ENCODE data around the gene KCNJ15. TPM values are rescaled to one million over a fixed set of nuclear protein-coding genes. Genes with fewer than 3 reads are reported as not detected.

KCNJ15 gene
- total RNA-seq, 1 experiment from 2014 or later = not detected

DNA sequence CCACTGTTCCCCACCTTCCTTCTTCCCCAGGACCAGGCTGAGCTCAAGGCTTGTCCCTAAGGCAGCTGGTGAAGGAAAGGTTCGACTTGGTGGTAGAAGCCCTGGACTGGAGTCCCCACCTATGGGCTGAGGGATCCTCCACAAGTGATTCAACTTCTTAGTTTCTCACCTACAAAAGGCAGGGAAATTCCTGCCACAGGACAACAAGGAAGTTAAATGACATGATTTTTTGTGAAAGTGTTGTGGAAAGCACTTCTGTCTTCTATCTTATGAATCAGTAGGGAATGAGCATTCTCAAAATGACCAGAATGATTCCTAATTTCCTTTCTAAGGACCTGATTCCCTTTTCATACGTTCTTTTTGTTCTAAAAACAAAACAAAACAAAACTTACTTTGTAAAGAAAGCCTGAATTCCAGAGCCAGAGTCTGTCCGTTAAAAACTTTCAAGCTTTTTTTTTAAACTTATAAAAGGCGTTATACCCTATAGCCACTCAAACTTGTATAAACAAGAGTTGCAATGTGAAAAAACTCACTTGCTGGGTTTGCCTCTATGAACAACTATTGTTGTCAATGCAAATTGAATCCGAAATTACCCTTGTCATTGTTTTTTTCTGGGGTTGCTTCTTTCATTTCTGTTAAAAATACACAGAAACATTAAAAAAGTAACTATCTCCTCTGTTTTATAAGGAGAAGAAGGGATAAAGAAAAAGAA, 12.2 kb downstream of the KCNJ15 start:
- Histone ChIP-seq H3K4me3 (no peak overlapping the region), H3K9me3 (replicated peaks) (no peaks in the 10 kb centered on the region), H3K27ac (no peak overlapping the region), H3K27me3 (0 out of 2 replicates have a peak, but pooled peaks cover 2% of the 10 kb centered on the region), H3K4me1 (no peaks in the 10 kb centered on the region), H3K36me3 (no peaks in the 10 kb centered on the region)
- no peak for DNase-seq

DNA sequence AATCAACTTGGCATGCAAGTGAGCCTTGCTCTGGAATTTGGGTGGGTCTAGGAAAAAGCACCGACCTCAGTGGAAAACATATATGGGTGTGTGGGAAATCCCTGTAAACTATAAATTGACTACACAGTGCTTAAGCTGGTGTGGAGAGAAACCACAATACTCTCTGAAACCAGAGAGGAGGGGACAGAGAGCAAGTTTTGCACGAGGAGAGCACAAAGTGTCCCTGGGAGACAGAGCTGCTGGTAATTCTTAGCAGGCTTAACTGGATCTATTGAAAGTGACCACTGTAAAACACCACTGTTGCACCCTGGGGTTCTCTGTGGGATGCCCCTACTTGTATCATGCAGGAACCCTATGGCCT, 12.8 kb downstream of the KCNJ15 start:
- H3K27me3 ChIP-seq = 0 out of 2 replicates have a peak, but pooled peaks cover 2% of the 10 kb centered on the region
- no peak overlapping the region for H3K4me3 ChIP-seq
- no peak for DNase-seq
- H3K4me1 ChIP-seq = no peaks in the 10 kb centered on the region
- no peaks in the 10 kb centered on the region for H3K9me3 ChIP-seq (replicated peaks)
- H3K36me3 ChIP-seq = no peaks in the 10 kb centered on the region
- no peak overlapping the region for H3K27ac ChIP-seq

DNA sequence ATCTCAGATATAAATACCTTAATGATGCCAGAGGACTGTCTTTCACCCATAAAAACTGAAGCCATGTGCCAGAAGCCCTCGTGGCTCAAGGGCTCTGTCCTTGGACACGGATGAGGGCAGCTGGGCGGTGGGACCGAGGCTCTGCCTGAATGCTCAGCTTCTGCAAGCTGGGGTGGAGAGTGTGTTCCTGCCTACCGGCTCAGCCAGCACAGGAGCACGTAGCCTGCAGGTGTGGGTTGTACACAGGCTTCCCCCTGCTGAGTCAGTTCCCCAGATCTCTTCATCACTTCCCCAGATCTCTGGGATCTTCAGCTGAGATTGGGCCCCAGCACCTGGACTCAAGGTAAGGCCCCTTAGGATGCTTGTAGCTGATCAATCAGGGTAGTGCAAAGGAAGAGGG, 15.4 kb downstream of the KCNJ15 start:
- Histone ChIP-seq H3K36me3 (no peaks in the 10 kb centered on the region), H3K4me3 (no peak overlapping the region), H3K27me3 (0 out of 2 replicates have a peak, but pooled peaks cover 2% of the 10 kb centered on the region), H3K4me1 (no peaks in the 10 kb centered on the region), H3K9me3 (replicated peaks) (no peaks in the 10 kb centered on the region), H3K27ac (no peak overlapping the region)
- DNase-seq = no peak

DNA sequence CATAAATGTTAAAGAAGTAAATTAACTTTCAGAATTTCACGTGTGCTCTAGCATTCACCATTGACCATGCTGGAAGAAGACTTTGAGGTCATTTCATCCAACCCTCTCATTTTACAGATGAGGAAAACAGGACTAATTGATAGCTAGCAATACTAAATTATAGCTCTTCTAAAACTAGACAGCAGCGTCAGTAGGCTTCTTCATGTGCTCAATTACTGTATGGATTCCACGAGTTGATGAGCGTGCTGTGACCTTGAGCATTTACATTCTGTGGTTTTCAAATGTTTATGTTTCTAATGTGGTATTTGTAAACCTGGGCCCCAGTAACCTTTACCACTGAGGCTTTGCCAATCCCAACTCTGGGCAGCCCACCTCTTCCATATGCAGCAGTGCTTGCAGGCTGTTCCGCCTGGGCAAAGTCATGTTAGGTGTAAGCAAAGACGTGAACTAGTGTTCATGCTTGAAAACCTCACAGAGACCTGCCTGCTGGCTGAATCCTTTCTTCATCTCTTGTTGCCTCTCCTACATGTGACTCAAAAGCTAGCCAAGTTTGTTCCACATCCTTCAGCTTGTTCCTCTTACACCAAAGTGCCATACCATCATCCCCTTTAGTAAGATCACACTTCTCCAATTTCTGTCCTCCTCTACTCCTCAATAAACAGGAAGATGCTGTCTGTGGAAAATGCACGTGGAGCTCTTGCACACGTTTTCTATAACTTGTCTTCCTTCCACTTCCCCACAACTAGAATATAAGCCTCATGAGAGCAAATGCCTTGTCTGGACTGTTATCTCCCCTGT, 17.2 kb downstream of the KCNJ15 start:
- Histone ChIP-seq H3K9me3 (replicated peaks) (no peaks in the 10 kb centered on the region), H3K27me3 (0 out of 2 replicates have a peak, but pooled peaks cover 2% of the 10 kb centered on the region), H3K36me3 (no peaks in the 10 kb centered on the region), H3K27ac (no peak overlapping the region), H3K4me1 (no peaks in the 10 kb centered on the region), H3K4me3 (no peak overlapping the region)
- DNase-seq = no peak

DNA sequence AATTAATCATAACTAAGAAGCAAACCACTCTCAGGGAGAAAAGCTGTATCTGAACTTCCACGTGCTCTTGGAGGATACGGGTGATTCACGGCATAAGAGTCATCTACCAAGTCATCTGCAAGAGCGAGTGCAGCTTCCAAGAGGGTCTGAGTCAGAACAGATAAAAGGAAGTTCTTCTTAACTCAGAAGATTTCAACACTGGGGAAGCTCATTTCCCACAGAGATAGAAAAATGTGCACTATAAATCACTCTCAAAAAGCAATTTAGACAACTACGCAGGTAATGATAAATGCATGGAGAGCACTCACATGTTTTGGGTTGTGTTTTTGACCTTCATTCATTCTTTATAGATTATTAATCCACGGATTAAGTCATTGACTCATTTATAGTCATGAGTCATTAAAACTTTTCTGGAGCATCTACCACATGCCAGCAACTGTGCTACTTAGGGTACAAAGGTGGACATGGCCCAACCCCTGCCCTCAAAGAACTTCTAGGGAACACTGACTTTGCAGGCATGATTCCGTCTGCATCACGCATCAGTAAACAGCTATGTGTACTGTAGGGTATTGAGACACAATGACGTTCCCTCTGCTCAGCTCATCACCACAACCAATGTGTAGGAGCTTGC, 20.8 kb downstream of the KCNJ15 start:
- Histone ChIP-seq H3K27ac (no peak overlapping the region), H3K4me3 (no peak overlapping the region), H3K27me3 (no peaks in the 10 kb centered on the region), H3K36me3 (no peaks in the 10 kb centered on the region), H3K4me1 (no peaks in the 10 kb centered on the region), H3K9me3 (replicated peaks) (no peaks in the 10 kb centered on the region)
- DNase-seq = no peak

DNA sequence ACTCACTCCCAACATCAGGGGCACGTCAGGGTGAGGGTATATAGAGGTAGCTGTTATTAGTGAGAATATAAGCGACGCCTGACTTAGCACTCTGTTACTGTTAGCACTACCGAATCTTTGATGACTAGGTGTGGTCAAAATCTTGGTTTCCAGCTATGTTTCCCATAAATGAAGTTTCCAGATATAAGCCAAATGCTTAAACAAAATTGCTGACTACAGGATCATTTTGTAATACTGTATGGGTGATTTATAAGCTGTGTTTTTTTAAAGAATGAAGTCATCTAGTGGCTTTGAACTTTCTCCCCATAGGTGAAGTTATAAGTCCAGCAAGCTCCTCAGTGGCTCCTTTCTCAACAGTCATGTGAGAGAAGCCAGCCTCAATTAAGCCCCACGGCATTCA, 23.7 kb downstream of the KCNJ15 start:
- DNase-seq = no peak
- H3K9me3 ChIP-seq (replicated peaks) = no peaks in the 10 kb centered on the region

DNA sequence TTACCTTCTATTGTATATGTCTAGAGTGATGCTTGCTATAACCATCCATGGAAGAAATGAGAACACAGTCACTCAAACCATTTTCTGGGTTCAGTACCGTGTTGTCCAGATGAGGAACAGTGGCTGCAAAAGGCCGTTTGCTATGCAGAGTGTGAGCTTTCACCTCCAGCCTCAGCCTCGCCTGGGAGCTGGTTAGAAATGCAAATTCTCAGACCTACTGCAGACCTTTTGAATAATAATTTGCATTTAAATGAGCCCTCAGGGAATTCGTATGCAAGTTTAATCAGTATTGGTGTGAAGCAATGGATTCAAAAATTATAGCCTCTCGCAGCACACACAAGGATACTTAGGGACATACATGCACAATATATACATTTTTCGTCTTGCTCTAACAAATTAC, 24.1 kb downstream of the KCNJ15 start:
- H3K27ac ChIP-seq = no peak overlapping the region
- no peaks in the 10 kb centered on the region for H3K27me3 ChIP-seq
- H3K4me3 ChIP-seq = no peak overlapping the region
- H3K4me1 ChIP-seq = no peaks in the 10 kb centered on the region
- no peak for DNase-seq
- H3K36me3 ChIP-seq = no peaks in the 10 kb centered on the region
- H3K9me3 ChIP-seq (replicated peaks) = no peaks in the 10 kb centered on the region

More for the DNA sequence above, 23.7 kb downstream of the KCNJ15 start:
- Histone ChIP-seq H3K27me3 (no peaks in the 10 kb centered on the region), H3K4me1 (no peaks in the 10 kb centered on the region), H3K27ac (no peak overlapping the region), H3K36me3 (no peaks in the 10 kb centered on the region), H3K4me3 (no peak overlapping the region)

DNA sequence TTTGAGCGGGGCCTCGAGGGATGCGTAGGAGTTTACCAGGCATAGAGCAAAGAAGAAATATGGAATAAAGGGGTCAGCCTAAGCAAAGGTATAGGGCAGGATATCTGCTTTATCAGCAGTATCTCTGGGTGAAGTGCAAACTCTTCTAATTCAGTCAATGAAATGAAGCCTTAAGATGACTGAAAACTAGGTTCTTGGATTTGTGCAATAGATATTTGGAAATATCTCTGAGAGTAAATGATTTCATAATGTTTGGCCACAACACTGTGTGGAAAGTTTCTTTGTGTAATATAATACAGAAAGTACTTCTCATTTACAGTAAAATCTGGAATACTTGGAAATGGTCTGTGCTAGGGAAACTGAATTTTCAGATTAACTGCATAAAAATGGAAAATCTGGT, 26.1 kb downstream of the KCNJ15 start:
- Histone ChIP-seq H3K27ac (no peak overlapping the region), H3K36me3 (no peaks in the 10 kb centered on the region), H3K4me3 (no peak overlapping the region), H3K4me1 (no peaks in the 10 kb centered on the region), H3K27me3 (no peaks in the 10 kb centered on the region), H3K9me3 (replicated peaks) (no peaks in the 10 kb centered on the region)
- no peak for DNase-seq

DNA sequence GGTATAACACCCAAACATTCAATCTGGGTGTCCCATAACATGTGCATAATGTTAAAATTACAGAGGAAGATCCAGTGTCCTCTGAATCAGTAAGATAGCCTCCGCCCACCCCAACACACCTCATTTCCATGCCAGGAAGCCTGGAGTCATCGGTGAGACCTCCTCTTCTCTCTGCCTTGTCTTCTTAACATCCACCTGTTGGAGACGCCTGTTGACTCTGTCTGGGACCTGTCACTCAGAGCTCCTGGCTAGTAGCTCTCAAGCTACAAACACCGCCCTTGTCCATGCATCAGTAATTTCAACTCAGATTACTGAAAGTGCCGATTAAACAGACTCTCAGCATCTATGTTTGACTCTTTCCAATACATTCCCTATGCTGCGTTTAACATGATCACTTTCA, 27.4 kb downstream of the KCNJ15 start:
- H3K36me3 ChIP-seq = no peaks in the 10 kb centered on the region

DNA sequence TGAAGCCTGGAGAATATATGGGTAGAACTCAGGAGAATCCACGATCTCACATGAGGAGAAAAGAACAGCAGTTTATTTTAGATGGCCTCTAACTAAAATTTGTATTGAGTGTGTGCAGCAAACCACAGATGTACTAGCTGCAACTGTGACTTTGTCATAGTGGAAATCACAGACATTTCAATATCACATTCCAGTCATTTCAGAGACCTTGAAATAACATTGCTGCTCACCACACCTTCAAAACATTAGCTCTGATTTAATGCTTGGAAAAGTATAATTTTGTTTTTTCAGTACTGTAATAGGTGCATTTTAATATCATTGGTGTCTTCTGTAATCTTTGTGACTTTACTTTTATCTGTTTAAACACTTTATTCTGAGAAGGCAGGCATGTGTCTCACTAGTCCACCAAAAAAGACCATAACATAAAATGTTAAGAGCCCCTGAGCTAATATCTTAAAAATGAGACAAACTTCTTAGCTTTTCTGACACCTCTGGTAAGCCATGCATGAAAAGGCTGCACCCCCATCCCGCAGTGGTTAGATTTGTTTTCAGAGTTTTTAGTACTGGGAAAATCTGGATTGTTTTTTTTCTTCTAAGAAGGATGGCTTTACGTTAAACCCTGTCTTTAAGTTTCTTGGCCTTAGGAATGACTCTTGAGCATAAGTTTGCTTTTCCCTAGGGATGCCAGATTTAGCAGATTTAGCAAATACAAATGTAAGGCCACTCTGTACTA, 30.1 kb downstream of the KCNJ15 start:
- DNase-seq = no peak
- Histone ChIP-seq H3K27me3 (no peaks in the 10 kb centered on the region), H3K4me3 (no peak overlapping the region), H3K36me3 (no peaks in the 10 kb centered on the region), H3K27ac (no peak overlapping the region), H3K4me1 (no peaks in the 10 kb centered on the region), H3K9me3 (replicated peaks) (no peaks in the 10 kb centered on the region)

More for the DNA sequence above, 27.4 kb downstream of the KCNJ15 start:
- Histone ChIP-seq H3K4me1 (no peaks in the 10 kb centered on the region), H3K27ac (no peak overlapping the region), H3K9me3 (replicated peaks) (no peaks in the 10 kb centered on the region), H3K27me3 (no peaks in the 10 kb centered on the region), H3K4me3 (no peak overlapping the region)
- no peak for DNase-seq

DNA sequence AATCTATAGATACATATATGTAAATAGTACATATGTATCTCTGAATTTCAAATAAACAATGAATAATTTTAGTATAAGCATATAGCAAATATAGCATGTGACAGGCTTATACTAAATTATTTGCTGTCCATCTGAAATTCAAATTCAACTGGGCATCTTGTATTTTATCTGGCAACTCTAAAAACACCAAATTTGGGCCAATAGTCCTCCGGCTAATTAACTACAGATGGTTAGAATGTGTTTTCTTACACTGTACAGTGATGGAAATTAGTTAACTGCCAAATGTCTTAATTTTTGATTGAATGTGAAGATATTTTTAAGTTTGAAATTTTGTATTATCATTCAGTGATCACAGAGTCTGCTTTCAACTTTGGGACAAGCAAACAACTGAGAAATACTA, 30.7 kb downstream of the KCNJ15 start:
- no peak for DNase-seq
- Histone ChIP-seq H3K4me1 (no peaks in the 10 kb centered on the region), H3K27me3 (no peaks in the 10 kb centered on the region), H3K4me3 (no peak overlapping the region), H3K9me3 (replicated peaks) (no peaks in the 10 kb centered on the region), H3K27ac (no peak overlapping the region), H3K36me3 (no peaks in the 10 kb centered on the region)

DNA sequence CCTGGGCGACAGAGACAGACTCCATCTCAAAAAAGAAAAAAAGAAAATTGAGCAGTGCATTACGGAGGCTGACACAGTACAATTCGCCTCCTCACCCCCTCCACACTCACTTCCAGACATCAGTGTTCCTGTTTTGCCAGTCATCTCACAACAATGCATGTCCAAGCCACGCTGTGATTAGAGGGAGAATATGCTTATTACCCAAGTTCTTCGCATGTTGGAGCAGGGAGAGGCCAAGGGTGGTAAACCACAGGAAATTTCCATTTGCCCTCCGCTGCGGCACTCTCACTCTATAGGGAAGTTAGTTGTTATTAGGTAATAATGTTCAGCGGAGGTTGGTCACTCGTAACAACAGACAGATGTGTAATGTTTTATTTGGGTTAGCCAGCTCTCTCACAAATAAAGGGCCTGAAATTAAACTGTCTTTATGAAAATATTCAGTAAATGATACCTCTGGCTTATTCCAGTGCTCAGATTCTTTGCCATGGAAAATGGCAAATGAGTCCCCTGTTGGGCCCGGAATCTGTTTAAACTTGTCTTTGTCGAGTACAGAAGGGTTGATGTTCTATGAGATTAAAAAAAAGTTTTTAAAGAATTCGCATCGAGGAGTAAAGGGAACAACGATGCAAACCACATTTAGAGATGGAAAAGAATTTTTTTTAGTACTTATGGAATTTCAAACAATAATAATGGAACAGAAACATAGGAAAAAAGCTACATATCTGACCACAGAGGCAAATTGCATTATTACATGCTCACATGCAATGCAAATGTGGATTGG, 33.1 kb downstream of the KCNJ15 start:
- DNase-seq = no peak
- H3K4me1 ChIP-seq = no peaks in the 10 kb centered on the region
- no peak overlapping the region for H3K27ac ChIP-seq
- H3K27me3 ChIP-seq = no peaks in the 10 kb centered on the region
- no peaks in the 10 kb centered on the region for H3K36me3 ChIP-seq
- no peaks in the 10 kb centered on the region for H3K9me3 ChIP-seq (replicated peaks)
- no peak overlapping the region for H3K4me3 ChIP-seq

DNA sequence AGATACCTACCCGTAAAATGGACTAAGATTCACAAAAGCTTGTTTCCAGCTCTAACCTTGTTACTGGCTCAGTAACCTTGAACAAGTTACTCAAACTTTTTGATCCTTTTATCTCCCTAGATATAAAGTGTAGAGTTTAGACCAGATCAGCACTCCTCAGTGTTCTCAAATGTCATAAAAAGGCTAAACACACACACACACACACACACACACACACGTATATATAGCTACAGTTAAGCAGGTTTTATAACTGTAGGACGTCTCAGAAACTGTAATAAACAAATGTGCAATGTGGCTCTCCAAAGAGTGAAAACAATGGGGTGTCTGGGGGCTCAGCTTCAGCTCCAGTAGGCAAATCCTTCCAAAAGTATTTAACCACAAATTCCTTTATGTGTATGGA, 34.0 kb downstream of the KCNJ15 start:
- H3K27me3 ChIP-seq = no peaks in the 10 kb centered on the region
- no peak for DNase-seq

DNA sequence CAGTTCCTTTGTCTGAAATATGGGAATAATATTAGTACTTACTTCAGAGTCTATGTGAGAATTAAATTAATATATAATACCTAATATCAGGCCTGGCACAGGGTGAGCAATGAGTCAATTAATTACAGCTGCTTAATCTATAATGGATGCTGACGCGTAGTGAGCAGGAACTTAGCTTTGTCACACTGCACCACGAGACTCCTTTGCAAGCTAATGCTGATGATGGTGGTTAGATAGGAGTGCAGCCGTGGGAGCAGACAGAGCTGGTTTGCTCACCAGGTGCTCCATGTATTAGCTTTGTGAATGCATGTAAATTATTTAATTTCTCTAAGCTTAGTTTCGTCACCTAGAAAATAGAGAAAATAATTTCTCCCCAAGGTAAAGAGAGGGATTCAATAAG, 35.1 kb downstream of the KCNJ15 start:
- Histone ChIP-seq H3K27ac (no peak overlapping the region), H3K27me3 (no peaks in the 10 kb centered on the region), H3K4me1 (peaks cover 3% of the 10 kb centered on the region), H3K9me3 (replicated peaks) (no peaks in the 10 kb centered on the region), H3K36me3 (no peaks in the 10 kb centered on the region), H3K4me3 (no peak overlapping the region)
- no peak for DNase-seq

More for the DNA sequence above, 34.0 kb downstream of the KCNJ15 start:
- H3K27ac ChIP-seq = no peak overlapping the region
- no peaks in the 10 kb centered on the region for H3K4me1 ChIP-seq
- no peaks in the 10 kb centered on the region for H3K9me3 ChIP-seq (replicated peaks)
- H3K36me3 ChIP-seq = no peaks in the 10 kb centered on the region
- H3K4me3 ChIP-seq = no peak overlapping the region
